ENCODE results near the gene NGRN. TPM values are rescaled to one million over a fixed set of nuclear protein-coding genes. Genes with fewer than 3 reads are reported as not detected.

NGRN gene
- total and polyA plus RNA-seq, 2 of the 8 experiments (the other 6 are each of a cell fraction or from before 2014, with no cell fraction given): 60.1 to 101 TPM

DNA sequence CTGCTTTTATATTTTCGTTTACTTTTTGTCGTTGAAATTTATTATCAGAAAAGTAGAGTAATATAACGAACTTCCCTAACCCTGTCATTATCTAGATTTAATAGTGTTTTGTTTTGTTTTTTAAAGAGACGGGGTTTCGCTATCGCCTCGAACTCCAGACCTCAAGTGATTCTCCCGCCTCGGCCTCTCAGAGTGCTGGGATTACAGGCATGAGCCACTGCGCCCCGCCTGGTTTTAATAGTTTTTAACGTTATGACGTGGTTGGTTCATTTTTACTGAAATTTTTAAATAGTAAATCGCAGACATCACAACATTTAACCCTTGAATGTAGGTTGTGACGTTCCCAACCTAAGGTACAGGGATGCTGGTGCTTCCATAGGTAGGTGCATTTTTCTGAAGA lies 1.0 kb downstream of the NGRN start:
- 32% methylated on average over 15 of the region's 15 CpGs; no CpG with 5 or more reads in 1 of the 2 experiments for WGBS, 2 experiments (ENCODE audit: extremely low coverage in 1 of 2, insufficient coverage in 1 of 2, insufficient read length in 1 of 2, insufficient replicate concordance in 2 of 2, low coverage in 1 of 2, low lambda C conversion rate in 2 of 2, missing lambda C conversion rate in 1 of 2)
- Histone ChIP-seq H3K4me2 (ENCODE audit: insufficient read depth in 1 of 2, low read depth in 2 of 2, low read length in 2 of 2) (peak overlapping the region; percentile 74 to 94), H4K91ac (replicated peaks; ENCODE audit: insufficient read length, low read length) (no peak overlapping the region), H2AK5ac (ENCODE audit: low read depth, low read length) (no peak overlapping the region), H3K56ac (replicated peaks; ENCODE audit: insufficient read length, low read depth, low read length) (no peak overlapping the region), H2AFZ (ENCODE audit: low read length) (no peak overlapping the region), H3K23me2 (ENCODE audit: low read depth, low read length) (peaks cover 10% of the 10 kb centered on the region), H3K27ac (ENCODE audit: low read depth, low read length) (no peak overlapping the region), H3K27me3 (replicated peaks in 1 of 4; ENCODE audit: control insufficient read depth in 3 of 4, extremely low read depth in 1 of 4, insufficient read depth in 3 of 4, low read length in 3 of 4) (no peaks in the 10 kb centered on the region), H3K18ac (ENCODE audit: extremely low read depth, low read length) (no peak overlapping the region), H3K4me1 (replicated peaks in 1 of 4; ENCODE audit: control insufficient read depth in 3 of 4, insufficient read depth in 4 of 4, low read length in 3 of 4) (peaks cover 0 to 15% (median 7%) of the 10 kb centered on the region in 4 experiments; a peak in 5 of 7 replicates), H2BK20ac (ENCODE audit: low read length) (no peak overlapping the region), H3K79me1 (ENCODE audit: low read depth, low read length) (peaks cover 6% of the 10 kb centered on the region), H3K9ac (replicated peaks in 1 of 4; ENCODE audit: extremely low read depth in 1 of 4, low read depth in 3 of 4, low read length in 3 of 4) (peak overlapping the region in 3 of 4 experiments; percentile 87 to 95 (median 92); a peak in 6 of 7 replicates), H4K20me1 (replicated peaks in 1 of 2; ENCODE audit: control insufficient read depth in 1 of 2, insufficient read depth in 2 of 2, low read length in 2 of 2) (peaks cover 1 to 10% of the 10 kb centered on the region in 2 experiments), H4K5ac (ENCODE audit: insufficient read length, low read depth, low read length) (no peak overlapping the region), H3K9me3 (ENCODE audit: insufficient read depth in 2 of 2, low read depth in 1 of 2, low read length in 1 of 2) (no peaks in the 10 kb centered on the region), H3K79me2 (ENCODE audit: control insufficient read depth in 1 of 2, insufficient read depth in 2 of 2, low read length in 2 of 2) (peaks cover 12 to 58% of the 10 kb centered on the region in 2 experiments), H4K8ac (ENCODE audit: extremely low read depth, insufficient read depth, low read length) (no peak overlapping the region), H2BK5ac (ENCODE audit: low read depth, low read length) (no peak overlapping the region), H3K14ac (ENCODE audit: insufficient read length) (no peak overlapping the region), H3K4me3 (ENCODE audit: extremely low read depth in 1 of 4, insufficient read depth in 2 of 4, low read depth in 3 of 4, low read length in 4 of 4) (peak overlapping the region; percentile 76 to 95 (median 87)), H3K4ac (replicated peaks; ENCODE audit: insufficient read length, low read depth, low read length) (no peak overlapping the region), H2BK15ac (ENCODE audit: low read length) (no peak overlapping the region), H2BK120ac (replicated peaks; ENCODE audit: low read depth, low read length) (no peak overlapping the region), H2BK12ac (ENCODE audit: low read depth, low read length) (no peak overlapping the region), H3K23ac (ENCODE audit: insufficient read length) (no peak overlapping the region), H3K36me3 (ENCODE audit: control insufficient read depth in 2 of 4, insufficient read depth in 4 of 4, low read length in 3 of 4) (peaks cover 0 to 29% (median 12%) of the 10 kb centered on the region in 4 experiments; a peak in 7 of 8 replicates)
- POLR2A ChIA-PET (ENCODE audit: partially characterized antibody): interaction anchor here (0.8 to 1.2 kb wide), 6 partner anchors 16 to 691 kb away, joined by 3 to 6 read pairs (median 4); partner anchors contain the start of gene TTLL13
- DNase-seq (ENCODE audit: low read depth in 1 of 2, low spot score in 2 of 2) (no peak), FAIRE-seq (no peak)
- CTCF ChIA-PET (ENCODE audit: partially characterized antibody): interaction anchor here (1.0 to 2.2 kb wide), 3 partner anchors 11 to 33 kb away, joined by 4 to 8 read pairs (median 4); partner anchors contain the start of genes CIB1 and GDPGP1
- TF ChIP-seq BCL11A (IDR thresholded peaks at IDR 0.05; ENCODE audit: low read depth in 2 of 2, low read length in 2 of 2) (no peak), CBX8 (IDR thresholded peaks at IDR 0.05; ENCODE audit: borderline replicate concordance, low read depth, low read length) (no peak), TBP (IDR thresholded peaks at IDR 0.05; ENCODE audit: low read depth, low read length) (no peak), NRF1 (IDR thresholded peaks at IDR 0.05; ENCODE audit: low read depth, low read length) (no peak), POLR2AphosphoS5 (IDR thresholded peaks at IDR 0.05; ENCODE audit: low read depth, low read length) (no peak), CTCF (IDR thresholded peaks at IDR 0.05; ENCODE audit: control extremely low read depth in 1 of 3, insufficient read depth in 1 of 3, low read depth in 1 of 3, low read length in 3 of 3) (no peak), YY1 (IDR thresholded peaks at IDR 0.05; ENCODE audit: low read depth, low read length) (no peak), CHD2 (IDR thresholded peaks at IDR 0.05; ENCODE audit: low read length) (no peak)
- TF ChIP-seq, protein P1, sequence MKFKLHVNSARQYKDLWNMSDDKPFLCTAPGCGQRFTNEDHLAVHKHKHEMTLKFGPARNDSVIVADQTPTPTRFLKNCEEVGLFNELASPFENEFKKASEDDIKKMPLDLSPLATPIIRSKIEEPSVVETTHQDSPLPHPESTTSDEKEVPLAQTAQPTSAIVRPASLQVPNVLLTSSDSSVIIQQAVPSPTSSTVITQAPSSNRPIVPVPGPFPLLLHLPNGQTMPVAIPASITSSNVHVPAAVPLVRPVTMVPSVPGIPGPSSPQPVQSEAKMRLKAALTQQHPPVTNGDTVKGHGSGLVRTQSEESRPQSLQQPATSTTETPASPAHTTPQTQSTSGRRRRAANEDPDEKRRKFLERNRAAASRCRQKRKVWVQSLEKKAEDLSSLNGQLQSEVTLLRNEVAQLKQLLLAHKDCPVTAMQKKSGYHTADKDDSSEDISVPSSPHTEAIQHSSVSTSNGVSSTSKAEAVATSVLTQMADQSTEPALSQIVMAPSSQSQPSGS (IDR thresholded peaks at IDR 0.05; ENCODE audit: low read length): no peak
